H7 (cell line): ENCODE data around the gene PUM1. TPM values are rescaled to one million over a fixed set of nuclear protein-coding genes. Genes with fewer than 3 reads are reported as not detected.

Source experiments
- DNase-seq: peaks from one replicate; pipeline ENCODE4 v3.0.0; 2012
- H3K27me3 ChIP-seq: 2 replicates; pipeline ENCODE4 v1.6.0; 2011; ENCODE audit warnings: mild to moderate bottlenecking, low read length; ENCODE audit not compliant: control insufficient read depth, insufficient read depth
- H3K36me3 ChIP-seq: replicated peaks from 2 replicates; pipeline ENCODE4 v1.5.1; 2011; ENCODE audit warnings: low read length; ENCODE audit not compliant: control insufficient read depth, insufficient read depth
- H3K4me3 ChIP-seq: 2 replicates; pipeline ENCODE4 v1.5.1; 2011; ENCODE audit warnings: low read depth, mild to moderate bottlenecking, control low read depth, low read length, moderate library complexity; ENCODE audit not compliant: insufficient read depth
- total RNA-seq: library from RNA; depleted of rRNA; stranded (reverse); fragments of >200 nt; shearing (Covaris generic); gene quantifications from 2 replicates; pipeline ENCODE4 v1.2.3, GENCODE V29; 2014

PUM1 gene
- total RNA-seq, 1 experiment from 2014 or later = 105 TPM

DNA sequence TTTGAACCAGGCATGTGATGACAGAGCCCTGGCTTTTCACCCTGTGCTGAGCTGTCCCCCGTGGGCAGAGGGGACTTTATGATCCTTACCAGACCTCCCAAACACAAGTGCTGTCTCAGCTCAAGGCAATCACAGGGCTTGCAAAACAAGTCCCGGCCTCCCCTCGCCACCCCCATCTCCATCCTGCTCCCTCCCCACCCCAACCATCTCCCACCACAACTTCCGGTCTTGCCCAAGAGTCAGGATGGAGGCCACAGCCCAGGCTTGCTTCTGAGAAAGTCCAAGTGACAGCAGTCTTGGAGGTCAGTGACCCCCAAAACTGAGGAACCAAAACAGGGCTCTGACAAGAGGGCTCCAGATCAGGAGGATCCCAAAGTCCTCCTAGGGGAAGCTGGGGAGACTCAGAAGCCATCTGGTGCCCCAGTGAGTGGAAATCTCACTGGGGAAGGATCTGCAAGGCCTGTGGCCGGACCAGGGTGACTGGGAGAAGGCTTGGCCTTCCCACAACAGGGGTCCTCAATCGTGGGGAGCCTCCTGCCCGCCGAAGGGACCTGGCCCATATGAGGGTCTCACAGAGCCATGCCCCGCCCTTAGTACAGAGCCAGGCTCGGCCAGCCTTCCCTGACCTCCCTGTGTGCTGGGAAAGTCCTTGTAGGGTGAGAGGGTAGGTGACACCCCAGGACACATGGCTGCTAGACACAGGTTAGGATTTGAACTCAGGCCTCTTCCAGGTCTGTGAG is 152.4 kb downstream of the PUM1 start:
- Histone ChIP-seq H3K4me3 (no peak overlapping the region), H3K36me3 (no peaks in the 10 kb centered on the region)
- no peak for DNase-seq

DNA sequence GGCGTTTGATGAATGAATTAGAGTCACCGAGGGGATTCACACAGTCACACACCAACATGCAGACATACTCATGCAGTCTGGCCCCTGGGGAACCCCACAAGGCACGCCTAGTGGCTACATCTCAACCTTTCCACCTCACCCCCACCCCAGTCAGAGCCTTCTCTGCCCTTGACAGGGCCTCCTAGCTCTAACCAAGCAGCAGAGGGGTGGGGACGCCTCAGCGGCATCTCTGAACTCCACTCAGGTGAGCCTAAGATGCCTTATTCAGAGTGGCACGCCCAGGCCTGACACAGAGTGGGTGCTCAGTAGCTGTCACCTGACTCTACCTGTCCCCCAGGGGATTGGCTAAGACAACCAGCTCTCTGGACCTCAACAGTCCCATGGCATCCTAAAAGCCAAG is 153.3 kb downstream of the PUM1 start:
- no peak for DNase-seq
- H3K4me3 ChIP-seq = no peak overlapping the region
- H3K27me3 ChIP-seq = peaks cover 15% of the 10 kb centered on the region
- H3K36me3 ChIP-seq = no peaks in the 10 kb centered on the region

More for the DNA sequence above, 152.4 kb downstream of the PUM1 start:
- H3K27me3 ChIP-seq = peaks cover 7% of the 10 kb centered on the region

DNA sequence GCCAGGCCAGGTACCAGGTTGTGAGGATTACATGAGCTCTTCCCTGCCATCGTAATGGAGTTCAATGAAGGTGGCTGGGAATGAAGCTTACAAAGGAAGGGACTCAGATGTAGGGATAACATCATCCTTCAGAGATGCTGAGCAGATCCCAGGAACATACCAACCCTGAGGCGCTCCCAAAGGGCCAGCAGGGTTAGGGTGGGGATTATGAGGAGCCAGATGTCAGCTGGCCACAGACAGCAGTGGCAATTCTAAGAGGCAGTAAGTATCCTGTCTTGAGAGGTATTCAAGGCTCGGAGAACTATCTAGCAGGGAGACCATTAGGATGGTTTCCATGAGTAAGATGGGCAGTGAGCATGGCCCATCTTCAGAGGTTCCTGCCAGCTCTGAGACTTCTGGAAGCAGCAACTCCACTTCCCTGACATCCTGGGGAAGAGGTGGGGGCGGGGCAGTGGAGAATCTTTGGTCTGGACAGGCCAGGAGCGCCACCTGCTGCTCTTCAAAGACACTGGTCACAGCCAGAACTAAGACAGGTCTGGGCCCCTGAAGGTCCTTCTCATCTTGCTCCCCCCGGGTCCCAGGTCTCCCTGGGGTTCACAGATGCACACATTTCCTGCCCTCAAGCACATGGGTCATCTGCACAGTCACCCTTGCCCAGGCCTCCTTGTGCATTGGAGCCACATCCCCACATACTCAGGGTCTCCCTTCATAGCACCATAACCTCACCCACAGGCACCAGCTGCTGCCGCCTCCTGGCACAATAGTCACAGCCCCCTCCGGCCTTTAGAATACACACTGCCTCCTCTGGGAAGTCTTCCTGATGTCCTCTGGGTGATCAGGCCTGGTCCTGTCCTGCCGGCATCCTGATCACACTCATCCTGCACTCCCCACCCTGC is 154.2 kb downstream of the PUM1 start:
- H3K27me3 ChIP-seq = peaks cover 19% of the 10 kb centered on the region
- H3K4me3 ChIP-seq = no peak overlapping the region
- H3K36me3 ChIP-seq = no peaks in the 10 kb centered on the region
- peak; percentile 93 for DNase-seq

DNA sequence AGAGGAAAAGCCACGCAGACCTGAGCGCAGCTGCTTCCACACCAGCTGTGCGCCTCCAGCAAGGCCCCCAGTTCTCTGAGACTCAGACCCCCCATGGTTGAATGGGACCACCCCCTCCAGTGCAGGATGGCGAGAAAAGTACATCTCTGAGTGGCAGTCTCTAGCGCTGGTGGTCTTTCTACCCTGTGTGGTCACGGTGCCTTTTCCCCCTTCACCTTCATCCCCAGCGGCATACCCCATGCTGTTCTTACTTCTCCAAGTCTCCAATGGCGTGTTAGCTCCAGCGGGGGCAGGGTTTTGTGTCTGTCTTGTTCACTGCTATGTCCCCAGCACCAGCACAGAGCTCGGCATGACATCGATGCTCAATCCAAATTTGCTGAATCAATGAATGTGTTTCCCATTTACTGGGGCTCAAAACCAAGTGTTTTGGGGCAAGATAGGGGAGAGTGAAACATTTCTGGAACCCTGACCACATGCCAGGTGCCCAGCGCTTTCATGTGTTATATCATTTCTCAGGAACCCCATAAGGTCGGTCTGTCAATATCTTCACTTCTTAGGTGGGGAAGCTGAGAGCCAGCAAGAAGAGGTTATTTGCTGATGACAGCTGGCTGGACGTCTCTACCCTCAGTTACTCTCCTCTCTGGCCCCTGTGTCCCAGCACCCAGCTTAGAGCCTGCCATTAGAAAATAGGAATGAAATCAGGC is 156.0 kb downstream of the PUM1 start:
- Histone ChIP-seq H3K4me3 (peak overlapping the region; percentile 67), H3K36me3 (no peaks in the 10 kb centered on the region), H3K27me3 (peaks cover 19% of the 10 kb centered on the region)
- peak; percentile 75 for DNase-seq

DNA sequence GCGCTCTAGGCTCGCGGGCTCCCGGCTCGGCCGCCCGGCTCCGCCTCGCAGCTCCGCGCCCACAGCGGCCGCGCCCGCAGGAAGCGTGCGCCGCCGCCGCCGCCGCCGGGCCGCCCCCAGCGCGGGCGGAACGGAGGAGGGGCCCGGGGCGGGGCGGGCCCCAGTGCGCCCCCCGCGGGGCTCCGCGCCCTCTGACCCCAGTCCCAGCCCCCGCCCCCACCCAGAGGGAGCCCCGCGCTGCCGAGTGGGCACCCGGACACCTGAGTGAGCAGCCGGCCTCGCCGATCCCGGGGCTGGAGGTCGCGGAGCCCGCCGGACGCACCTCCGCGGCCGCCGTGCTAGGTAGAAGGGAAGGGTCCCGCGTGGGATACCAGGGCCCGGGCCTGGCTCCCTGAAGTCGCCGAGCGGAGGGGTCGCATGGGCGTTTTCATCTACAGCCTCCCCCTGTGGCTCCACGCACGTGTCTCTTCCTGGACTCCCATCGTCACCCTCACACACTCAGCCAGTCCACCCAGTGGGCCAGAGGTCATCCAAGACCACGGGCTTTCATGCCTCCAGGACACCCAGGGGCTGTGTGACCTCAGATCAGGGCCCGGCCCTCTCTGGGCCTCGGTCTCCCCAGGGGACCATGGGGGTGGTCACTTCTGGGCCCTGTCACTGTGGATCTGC is 156.7 kb downstream of the PUM1 start, which contains the start of gene SDC3:
SDC3 (minus strand) TSS at position 63 of the 669 bp plus-strand sequence. CDS start 172 bp downstream, outside the sequence.
- Histone ChIP-seq H3K4me3 (peak within 1 kb of the TSS; percentile 67), H3K36me3 (no peaks in the 10 kb centered on the region), H3K27me3 (peaks cover 19% of the 10 kb centered on the region)
- peak; percentile 86 for DNase-seq

DNA sequence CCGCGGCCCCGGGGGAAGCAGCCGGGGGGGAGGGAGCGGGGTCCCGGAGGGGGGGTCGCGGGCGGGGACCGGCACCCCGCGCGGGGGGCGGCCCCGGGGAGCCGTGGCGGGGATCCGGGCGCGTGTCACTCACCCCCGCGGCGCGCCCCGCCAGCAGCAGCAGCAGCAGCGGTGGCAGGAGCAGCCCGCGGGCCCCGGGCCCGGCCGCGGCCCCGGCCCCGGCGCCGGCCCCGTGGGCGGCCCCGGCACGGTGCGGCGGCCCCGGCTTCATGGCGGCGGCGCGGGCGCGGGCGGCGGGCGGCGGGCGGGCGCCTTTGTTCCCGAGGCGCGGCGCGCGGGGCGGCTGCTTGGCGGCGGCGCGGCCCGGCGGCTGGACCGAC is 157.2 kb downstream of the PUM1 start:
- Histone ChIP-seq H3K4me3 (peak overlapping the region; percentile 58), H3K27me3 (peaks cover 19% of the 10 kb centered on the region), H3K36me3 (no peaks in the 10 kb centered on the region)
- DNase-seq = peak; percentile 78

DNA sequence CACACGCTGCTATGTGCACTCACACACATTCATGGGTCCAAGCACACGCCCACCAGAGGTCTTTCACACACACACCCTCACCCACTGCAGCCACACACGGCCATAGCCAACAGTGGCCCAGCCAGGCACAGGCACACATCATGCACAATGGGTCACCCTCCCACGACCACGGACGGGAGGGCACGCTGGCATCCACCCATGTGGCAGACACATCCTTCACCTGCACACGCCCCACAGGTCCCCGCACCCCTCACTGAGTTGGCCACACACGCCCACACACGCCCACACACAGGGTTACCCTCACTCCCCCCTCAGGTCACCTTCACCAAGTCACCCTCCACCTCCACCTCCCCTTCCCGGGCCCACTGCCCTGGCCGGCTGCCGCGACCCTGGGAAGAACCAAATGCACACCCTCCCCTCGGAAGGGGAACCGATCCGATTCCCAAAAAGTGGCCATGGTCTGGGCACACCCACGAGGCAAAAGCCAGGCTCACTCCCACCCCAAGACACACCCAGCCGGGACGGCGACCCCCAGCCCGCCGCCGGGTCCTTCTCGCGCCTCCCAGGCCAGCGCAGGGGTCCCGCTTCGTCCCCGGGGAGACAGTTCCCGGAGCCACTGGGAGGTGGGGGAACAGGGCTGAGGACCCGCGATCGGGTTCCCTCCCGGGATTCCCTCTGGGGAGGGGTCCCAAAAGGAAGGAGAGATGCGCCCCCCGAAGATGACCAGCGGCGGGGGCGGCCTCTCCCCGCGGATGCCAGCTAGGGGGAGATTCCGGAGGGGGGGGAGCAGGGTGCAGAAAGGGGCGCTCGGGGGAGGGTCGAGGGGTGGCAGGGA is 157.8 kb downstream of the PUM1 start:
- Histone ChIP-seq H3K4me3 (peak overlapping the region; percentile 58), H3K27me3 (peaks cover 19% of the 10 kb centered on the region), H3K36me3 (no peaks in the 10 kb centered on the region)
- DNase-seq = peak; percentile 77

DNA sequence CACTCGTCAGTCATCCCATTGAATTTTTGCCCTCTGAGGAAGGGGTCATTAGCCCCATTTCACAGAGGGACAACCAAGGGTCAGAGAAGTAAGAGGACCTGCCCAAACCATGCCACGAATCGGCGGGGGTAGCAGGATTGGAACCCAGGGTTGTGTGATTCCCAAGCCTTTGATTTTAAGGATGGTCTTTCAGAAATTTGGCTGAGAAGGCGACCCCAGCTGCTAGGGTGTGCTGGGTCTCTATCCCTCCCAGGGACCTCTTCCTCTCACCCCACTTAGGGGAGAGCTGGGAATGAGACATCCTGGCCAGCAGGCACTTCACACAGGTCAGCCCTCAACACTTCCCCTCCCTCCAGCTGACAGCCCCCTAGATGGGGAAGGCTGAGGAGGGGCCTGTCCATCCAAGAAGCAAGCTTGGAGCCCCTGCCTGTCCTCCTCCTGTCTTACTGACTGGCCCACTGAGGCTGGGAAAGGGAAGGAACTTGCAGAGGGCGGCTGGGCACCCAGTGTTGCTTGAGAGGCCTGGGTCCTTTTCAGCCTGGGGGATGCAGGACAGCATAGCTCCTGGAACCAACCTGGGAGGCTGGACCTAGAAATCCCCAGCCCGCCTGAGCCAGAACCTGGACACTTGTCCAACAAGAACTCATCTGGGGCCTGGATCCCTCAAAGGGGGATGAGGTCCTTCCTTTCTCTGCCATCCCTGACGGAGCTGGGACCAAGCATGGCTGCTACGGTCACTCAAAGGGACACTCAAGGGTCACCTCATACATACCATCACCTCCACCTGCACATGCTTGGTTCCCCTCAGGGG is 158.7 kb downstream of the PUM1 start:
- Histone ChIP-seq H3K4me3 (peak overlapping the region; percentile 58; the same call in 1 of the 2 replicates), H3K36me3 (no peaks in the 10 kb centered on the region), H3K27me3 (peaks cover 19% of the 10 kb centered on the region)
- peak; percentile 48 for DNase-seq

DNA sequence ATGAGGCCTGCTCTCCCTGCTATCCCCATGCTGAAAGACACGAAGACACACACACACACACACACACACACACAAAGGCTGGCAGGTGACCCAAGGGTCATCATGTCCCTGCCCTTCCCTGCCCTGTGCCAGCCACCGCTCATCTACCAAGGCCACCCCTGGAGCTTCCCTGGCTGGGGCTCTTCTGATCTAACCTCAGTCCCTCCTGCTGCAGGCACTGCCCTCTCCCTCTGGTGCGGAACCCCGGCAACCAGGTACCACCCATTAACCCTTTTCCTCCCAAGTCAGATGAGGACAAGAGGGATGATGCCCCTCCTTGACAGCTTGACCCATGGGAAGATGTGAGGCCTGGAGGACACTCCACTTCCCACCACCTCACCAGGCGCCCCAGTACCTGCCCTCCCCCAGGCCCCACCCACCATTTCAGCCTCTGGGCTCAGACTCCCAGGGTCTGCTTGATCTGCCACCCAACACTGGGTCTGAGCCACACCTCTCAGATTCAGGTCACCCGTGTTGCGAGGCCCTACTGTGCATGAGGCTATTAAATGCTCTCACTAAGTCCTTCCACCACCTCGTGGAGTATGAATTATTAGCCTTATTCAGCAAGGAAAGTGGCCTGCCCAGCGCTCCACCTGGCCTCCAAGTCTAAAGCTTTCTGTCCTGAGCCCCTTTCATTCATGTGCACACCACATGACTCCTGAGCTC is 159.4 kb downstream of the PUM1 start:
- peaks cover 19% of the 10 kb centered on the region for H3K27me3 ChIP-seq
- DNase-seq = peak; percentile 34

DNA sequence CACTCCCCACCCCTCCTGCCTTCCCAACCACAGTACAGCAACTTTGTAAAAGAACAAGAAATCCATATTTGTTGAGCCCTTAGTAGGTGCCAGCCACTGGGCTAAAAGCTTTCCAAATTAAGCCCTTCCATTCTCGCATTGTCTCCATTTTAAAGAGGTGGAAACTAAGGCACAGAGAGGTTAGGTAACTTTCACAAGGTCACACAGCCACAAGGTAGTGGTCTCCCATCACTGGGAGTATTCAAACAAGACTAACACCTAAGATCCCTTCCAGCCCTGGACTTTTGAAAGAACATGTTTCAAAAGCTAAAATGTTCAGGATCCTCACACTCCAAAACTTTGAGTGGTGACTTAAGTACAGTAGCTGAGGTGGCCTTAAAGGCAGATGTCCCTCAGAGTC is 160.1 kb downstream of the PUM1 start:
- DNase-seq = peak; percentile 8
- peaks cover 19% of the 10 kb centered on the region for H3K27me3 ChIP-seq
- no peak overlapping the region for H3K4me3 ChIP-seq
- no peaks in the 10 kb centered on the region for H3K36me3 ChIP-seq

More for the DNA sequence above, 159.4 kb downstream of the PUM1 start:
- H3K36me3 ChIP-seq = no peaks in the 10 kb centered on the region
- no peak overlapping the region for H3K4me3 ChIP-seq

DNA sequence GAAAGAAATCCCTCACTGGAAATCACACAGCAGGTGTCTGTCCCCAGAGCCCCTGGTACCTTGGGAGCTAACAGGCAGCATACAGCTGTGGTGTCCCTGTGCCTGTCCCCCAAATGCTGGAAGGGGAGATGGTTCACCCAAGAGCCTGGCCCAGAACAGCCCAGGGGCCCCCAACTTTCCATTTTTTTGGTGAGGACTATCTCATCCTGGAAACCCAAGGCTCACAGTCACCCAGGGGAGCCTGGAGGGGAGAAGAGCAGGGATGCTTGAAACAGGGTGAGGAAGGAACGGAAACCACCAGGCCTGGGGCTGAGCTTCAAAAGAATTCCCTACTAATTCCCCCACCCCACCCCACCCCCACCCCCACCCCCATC is 160.6 kb downstream of the PUM1 start:
- peak; percentile 33 for DNase-seq
- no peak overlapping the region for H3K4me3 ChIP-seq
- no peaks in the 10 kb centered on the region for H3K36me3 ChIP-seq
- H3K27me3 ChIP-seq = peaks cover 19% of the 10 kb centered on the region

DNA sequence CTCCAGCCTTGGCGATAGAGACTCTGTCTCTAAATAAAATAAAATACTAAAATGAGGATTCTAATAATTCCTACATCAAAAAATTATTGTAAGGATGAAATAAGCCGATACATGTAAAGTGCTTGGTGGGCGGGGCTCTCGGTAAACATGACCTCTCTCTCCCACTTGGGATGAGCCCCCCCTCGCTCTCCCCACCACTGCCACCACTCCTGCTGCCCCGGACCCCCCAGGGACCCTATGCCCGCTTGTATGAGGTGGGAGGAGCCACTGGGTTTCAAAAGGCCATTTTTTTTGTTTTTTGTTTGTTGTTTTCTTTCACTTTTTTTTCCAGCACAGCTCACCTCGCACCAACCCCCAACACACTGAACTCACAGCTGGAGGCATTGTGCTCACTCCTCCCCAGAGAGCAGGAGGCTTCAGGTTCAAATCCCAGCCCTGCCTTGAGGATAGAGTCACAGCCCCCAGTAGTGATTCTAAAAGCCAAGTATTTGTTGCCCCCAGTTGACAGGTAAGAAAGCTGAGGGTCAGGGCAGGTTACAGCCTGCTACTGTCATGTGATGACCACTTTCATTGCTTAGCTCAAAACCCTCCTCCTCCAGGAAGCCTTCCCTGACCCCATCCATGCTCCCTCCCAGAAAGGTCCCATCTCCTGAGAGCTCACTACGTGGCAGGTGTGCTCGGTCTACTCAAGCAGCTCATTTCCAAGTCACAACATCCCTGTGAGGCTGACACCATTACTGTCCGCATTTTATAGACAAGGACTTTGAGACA is 161.1 kb downstream of the PUM1 start:
- H3K36me3 ChIP-seq = no peaks in the 10 kb centered on the region
- H3K27me3 ChIP-seq = peaks cover 17% of the 10 kb centered on the region
- peak; percentile 48 for DNase-seq
- H3K4me3 ChIP-seq = no peak overlapping the region
